ENCODE data around the gene TLE2. TPM values are rescaled to one million over a fixed set of nuclear protein-coding genes. Genes with fewer than 3 reads are reported as not detected.
"Not testable (repeated sequence)": the region's sequence is repeated elsewhere in the genome, so short reads cannot be mapped to it uniquely, and the experiment has no call there.

TLE2 gene
- total RNA-seq, 3 donors from 2014 or later (not counting 1 experiment from before 2014, with no cell fraction given) = 6.1 to 8.8 (median 8.2) TPM

- no peak for TF ChIP-seq CTCF (IDR thresholded peaks at IDR 0.05)
- 89% methylated on average over 16 of the region's 16 CpGs for WGBS (ENCODE audit: insufficient coverage)
- DNase-seq (no peak), ATAC-seq (no peak)
- Histone ChIP-seq H3K27ac (ENCODE audit: low read length) (no peak overlapping the region), H3K4me1 (ENCODE audit: control insufficient read depth, insufficient read depth, low read length) (no peaks in the 10 kb centered on the region), H3K36me3 (ENCODE audit: control insufficient read depth, insufficient read depth, low read length) (no peaks in the 10 kb centered on the region), H3K27me3 (ENCODE audit: control insufficient read depth, insufficient read depth, low read length) (no peaks in the 10 kb centered on the region), H3K9me3 (ENCODE audit: control insufficient read depth, insufficient read depth, low read length) (no peaks in the 10 kb centered on the region), H3K4me3 (ENCODE audit: low read length) (no peak overlapping the region)
- Mint-ChIP-seq H3K9me3 (no peaks in the 10 kb centered on the region), H3K27ac (no peak overlapping the region), H3K27me3 (ENCODE audit: low read depth in 2 of 2) (no peaks in the 10 kb centered on the region), H3K4me1 (no peaks in the 10 kb centered on the region), H3K36me3 (no peaks in the 10 kb centered on the region), H3K4me3 (no peak overlapping the region)
- intact Hi-C loops (cut with micrococcal nuclease) = no loop called here
Observed at GRCh38 chr19:3012621-3013262, 16.3 kb downstream of the TLE2 start.

- 89% methylated on average over 13 of the region's 13 CpGs for WGBS (ENCODE audit: insufficient coverage)
- ATAC-seq; H3K9me3 ChIP-seq (ENCODE audit: control insufficient read depth, insufficient read depth, low read length): not testable (repeated sequence)
Observed at GRCh38 chr19:3012059-3012458, 17.0 kb downstream of the TLE2 start.

GRCh38 chr19:3010871-3011270 lies 18.2 kb downstream of the TLE2 start:
- Mint-ChIP-seq H3K36me3 (no peaks in the 10 kb centered on the region), H3K4me1 (no peaks in the 10 kb centered on the region), H3K27me3 (ENCODE audit: low read depth in 2 of 2) (no peaks in the 10 kb centered on the region), H3K9me3 (no peaks in the 10 kb centered on the region), H3K4me3 (no peak overlapping the region), H3K27ac (no peak overlapping the region)
- 94% methylated on average over 13 of the region's 13 CpGs for WGBS (ENCODE audit: insufficient coverage)
- no peak overlapping the region for H3K4me3 ChIP-seq (ENCODE audit: low read length)
- H3K27ac ChIP-seq (ENCODE audit: low read length) = no peak overlapping the region
- no peak for DNase-seq
- no peaks in the 10 kb centered on the region for H3K4me1 ChIP-seq (ENCODE audit: control insufficient read depth, insufficient read depth, low read length)
- intact Hi-C loops (cut with micrococcal nuclease) = no loop called here
- H3K9me3 ChIP-seq (ENCODE audit: control insufficient read depth, insufficient read depth, low read length) = no peaks in the 10 kb centered on the region
- H3K27me3 ChIP-seq (ENCODE audit: control insufficient read depth, insufficient read depth, low read length) = no peaks in the 10 kb centered on the region
- TF ChIP-seq CTCF (IDR thresholded peaks at IDR 0.05) = no peak
- ATAC-seq = no peak
- no peaks in the 10 kb centered on the region for H3K36me3 ChIP-seq (ENCODE audit: control insufficient read depth, insufficient read depth, low read length)

More at GRCh38 chr19:3012059-3012458, 17.0 kb downstream of the TLE2 start:
- H3K27ac ChIP-seq (ENCODE audit: low read length); H3K27ac Mint-ChIP-seq; H3K4me1 Mint-ChIP-seq; H3K4me3 ChIP-seq (ENCODE audit: low read length); intact Hi-C loops (cut with micrococcal nuclease); H3K36me3 ChIP-seq (ENCODE audit: control insufficient read depth, insufficient read depth, low read length); H3K4me3 Mint-ChIP-seq; DNase-seq; H3K9me3 Mint-ChIP-seq; H3K36me3 Mint-ChIP-seq; H3K4me1 ChIP-seq (ENCODE audit: control insufficient read depth, insufficient read depth, low read length); H3K27me3 ChIP-seq (ENCODE audit: control insufficient read depth, insufficient read depth, low read length); H3K27me3 Mint-ChIP-seq (ENCODE audit: low read depth in 2 of 2): not testable (repeated sequence)

GRCh38 chr19:3008994-3009393 lies 20.1 kb downstream of the TLE2 start:
- H3K27me3 ChIP-seq (ENCODE audit: control insufficient read depth, insufficient read depth, low read length) = no peaks in the 10 kb centered on the region
- TF ChIP-seq CTCF (IDR thresholded peaks at IDR 0.05) = no peak
- no peaks in the 10 kb centered on the region for H3K36me3 ChIP-seq (ENCODE audit: control insufficient read depth, insufficient read depth, low read length)
- Mint-ChIP-seq H3K4me3 (no peak overlapping the region), H3K27me3 (ENCODE audit: low read depth in 2 of 2) (no peaks in the 10 kb centered on the region), H3K4me1 (no peaks in the 10 kb centered on the region), H3K27ac (no peak overlapping the region), H3K36me3 (no peaks in the 10 kb centered on the region), H3K9me3 (no peaks in the 10 kb centered on the region)
- no peaks in the 10 kb centered on the region for H3K9me3 ChIP-seq (ENCODE audit: control insufficient read depth, insufficient read depth, low read length)
- intact Hi-C loops (cut with micrococcal nuclease) = no loop called here
- 88% methylated on average over 6 of the region's 6 CpGs for WGBS (ENCODE audit: insufficient coverage)
- no peaks in the 10 kb centered on the region for H3K4me1 ChIP-seq (ENCODE audit: control insufficient read depth, insufficient read depth, low read length)
- DNase-seq = no peak
- H3K4me3 ChIP-seq (ENCODE audit: low read length) = no peak overlapping the region
- no peak overlapping the region for H3K27ac ChIP-seq (ENCODE audit: low read length)
- no peak for ATAC-seq
